Parathyroid adenoma (tissue), 2 donors: ENCODE measurements around the gene ATG9B.
A peak's percentile ranks its signal among the peaks of the same experiment; 100 is the strongest.

ENCODE experiments used
- H2AFZ ChIP-seq: fragments of 300-600 bp; sonication (generic); one replicate; pipeline ENCODE4 v1.7.0; 2017; ENCODE audit warnings: antibody characterized with exemption, mild to moderate bottlenecking
- H3K27ac ChIP-seq: fragments of 300-600 bp; sonication (generic); one replicate; pipeline ENCODE4 v1.7.0; 2017
- H3K27me3 ChIP-seq: fragments of 300-600 bp; sonication (generic); one replicate; pipeline ENCODE4 v1.7.0; 2017; ENCODE audit warnings: low read length; ENCODE audit not compliant: control insufficient read depth, insufficient read depth
- H3K36me3 ChIP-seq: fragments of 300-600 bp; sonication (generic); one replicate; pipeline ENCODE4 v1.7.0; 2017; ENCODE audit warnings: low read length; ENCODE audit not compliant: control insufficient read depth, insufficient read depth
- H3K4me1 ChIP-seq: fragments of 300-600 bp; sonication (generic); one replicate; pipeline ENCODE4 v1.7.0; 2017; ENCODE audit warnings: control low read depth
- H3K4me2 ChIP-seq: fragments of 300-600 bp; sonication (generic); one replicate; pipeline ENCODE4 v1.7.0; 2017; ENCODE audit warnings: low read length
- H3K4me3 ChIP-seq: fragments of 300-600 bp; sonication (generic); one replicate; pipeline ENCODE4 v1.7.0; 2017; ENCODE audit warnings: low read depth, low read length
- H3K79me2 ChIP-seq: fragments of 300-600 bp; sonication (generic); one replicate; pipeline ENCODE4 v1.7.0; 2017; ENCODE audit warnings: control low read depth
- H3K9ac ChIP-seq: fragments of 300-600 bp; sonication (generic); one replicate; pipeline ENCODE4 v1.7.0; 2017; ENCODE audit warnings: mild to moderate bottlenecking
- H3K9me3 ChIP-seq: fragments of 300-600 bp; sonication (generic); one replicate; pipeline ENCODE4 v1.7.0; 2017; ENCODE audit warnings: low read length; ENCODE audit not compliant: control insufficient read depth
- CTCF ChIP-seq: fragments of 300-600 bp; sonication (generic); IDR thresholded peaks from one replicate; pipeline ENCODE4 v1.7.0; 2017; ENCODE audit warnings: antibody characterized with exemption, mild to moderate bottlenecking
- donor health status: primary hyperparathyroidism.

Gene ATG9B

GRCh38 chr7:150989456-150989855, 34.8 kb downstream of the ATG9B start:
- Histone ChIP-seq H3K27me3 (no peaks in the 10 kb centered on the region), H2AFZ (no peak overlapping the region), H3K4me1 (peaks cover 5% of the 10 kb centered on the region), H3K9ac (no peak overlapping the region), H3K27ac (peak overlapping the region; percentile 67), H3K4me2 (no peak overlapping the region), H3K79me2 (no peaks in the 10 kb centered on the region), H3K9me3 (no peaks in the 10 kb centered on the region), H3K36me3 (no peaks in the 10 kb centered on the region), H3K4me3 (no peak overlapping the region)
- no peak for TF ChIP-seq CTCF

GRCh38 chr7:150988230-150989226, 35.8 kb downstream of the ATG9B start:
- H3K79me2 ChIP-seq: no peaks in the 10 kb centered on the region
- H3K27ac ChIP-seq: peak overlapping the region; percentile 67
- no peaks in the 10 kb centered on the region for H3K27me3 ChIP-seq
- H3K4me1 ChIP-seq: peaks cover 5% of the 10 kb centered on the region
- TF ChIP-seq CTCF: peak; percentile 94
- H3K36me3 ChIP-seq: no peaks in the 10 kb centered on the region
- no peak overlapping the region for H3K4me2 ChIP-seq
- no peak overlapping the region for H3K4me3 ChIP-seq
- H2AFZ ChIP-seq: no peak overlapping the region
- no peaks in the 10 kb centered on the region for H3K9me3 ChIP-seq
- no peak overlapping the region for H3K9ac ChIP-seq

- Histone ChIP-seq H3K9ac (no peak overlapping the region), H2AFZ (peak overlapping the region; percentile 65), H3K4me1 (peaks cover 5% of the 10 kb centered on the region), H3K9me3 (no peaks in the 10 kb centered on the region), H3K36me3 (no peaks in the 10 kb centered on the region), H3K79me2 (no peaks in the 10 kb centered on the region), H3K27me3 (no peaks in the 10 kb centered on the region), H3K27ac (no peak overlapping the region), H3K4me3 (no peak overlapping the region), H3K4me2 (no peak overlapping the region)
- no peak for TF ChIP-seq CTCF
These were observed 37.7 kb downstream of the ATG9B start for GRCh38 chr7:150986556-150986955.

- Histone ChIP-seq H3K9me3 (no peaks in the 10 kb centered on the region), H3K27ac (no peak overlapping the region), H3K9ac (no peak overlapping the region), H3K4me1 (peaks cover 5% of the 10 kb centered on the region), H3K36me3 (no peaks in the 10 kb centered on the region), H3K79me2 (no peaks in the 10 kb centered on the region), H3K4me3 (no peak overlapping the region), H3K27me3 (no peaks in the 10 kb centered on the region), H3K4me2 (no peak overlapping the region), H2AFZ (peak overlapping the region; percentile 65)
- TF ChIP-seq CTCF: peak; percentile 85
These were observed 38.2 kb downstream of the ATG9B start for GRCh38 chr7:150986099-150986512.
